ENCODE measurements around the gene PIAS4. TPM values are rescaled to one million over a fixed set of nuclear protein-coding genes. Genes with fewer than 3 reads are reported as not detected.

Gene PIAS4
- total RNA-seq, 1 donor from 2014 or later, result 26.0 TPM

- H3K27ac ChIP-seq (ENCODE audit: low read depth, low read length), result no peak overlapping the region
- H4K20me1 ChIP-seq (ENCODE audit: insufficient read depth, low read length), result peaks cover 16% of the 10 kb centered on the region
- H3K4me2 ChIP-seq (ENCODE audit: low read length), result no peak overlapping the region
- Mint-ChIP-seq H3K27ac (ENCODE audit: unreplicated experiment) (no peak overlapping the region), H3K4me3 (ENCODE audit: unreplicated experiment) (no peak overlapping the region), H3K9me3 (ENCODE audit: unreplicated experiment) (no peaks in the 10 kb centered on the region), H3K27me3 (ENCODE audit: low read depth, unreplicated experiment) (no peaks in the 10 kb centered on the region), H3K36me3 (ENCODE audit: low read depth, unreplicated experiment) (peaks cover 6% of the 10 kb centered on the region), H3K4me1 (ENCODE audit: low read depth, unreplicated experiment) (no peaks in the 10 kb centered on the region)
- H3K27me3 ChIP-seq (ENCODE audit: insufficient read depth, low read length), result no peaks in the 10 kb centered on the region
- H3K79me2 ChIP-seq (ENCODE audit: insufficient read depth, low read length), result peaks cover 9% of the 10 kb centered on the region
- no peaks in the 10 kb centered on the region for H3K4me1 ChIP-seq (ENCODE audit: insufficient read depth, low read length)
- no peak overlapping the region for H3K9ac ChIP-seq (ENCODE audit: low read length)
- H3K36me3 ChIP-seq (ENCODE audit: insufficient read depth, low read length), result no peaks in the 10 kb centered on the region
- H2AFZ ChIP-seq (ENCODE audit: low read depth, low read length), result no peak overlapping the region
- no peaks in the 10 kb centered on the region for H3K9me3 ChIP-seq (ENCODE audit: insufficient read depth, low read depth, low read length)
- no peak overlapping the region for H3K4me3 ChIP-seq (ENCODE audit: insufficient read depth, low read depth, low read length)
- no peak for TF ChIP-seq CTCF (IDR thresholded peaks at IDR 0.05; ENCODE audit: insufficient read depth, low read depth, low read length)
- TF ChIP-seq EZH2 (IDR thresholded peaks at IDR 0.05; ENCODE audit: insufficient read depth, low read length), result no peak
- DNase-seq (ENCODE audit: low read depth), result no peak
- FAIRE-seq, result no peak
Measured at GRCh38 chr19:4028334-4029246, 21.1 kb downstream of the PIAS4 start.

- H3K4me1 ChIP-seq (ENCODE audit: insufficient read depth, low read length), result no peaks in the 10 kb centered on the region
Measured at GRCh38 chr19:4029247-4029614, 21.7 kb downstream of the PIAS4 start.

More at GRCh38 chr19:4029247-4029614, 21.7 kb downstream of the PIAS4 start:
- H3K27me3 ChIP-seq (ENCODE audit: insufficient read depth, low read length), result no peaks in the 10 kb centered on the region
- H3K9me3 ChIP-seq (ENCODE audit: insufficient read depth, low read depth, low read length), result no peaks in the 10 kb centered on the region
- Mint-ChIP-seq H3K9me3 (ENCODE audit: unreplicated experiment) (no peaks in the 10 kb centered on the region), H3K27ac (ENCODE audit: unreplicated experiment) (no peak overlapping the region), H3K36me3 (ENCODE audit: low read depth, unreplicated experiment) (peaks cover 6% of the 10 kb centered on the region), H3K4me1 (ENCODE audit: low read depth, unreplicated experiment) (no peaks in the 10 kb centered on the region), H3K4me3 (ENCODE audit: unreplicated experiment) (no peak overlapping the region), H3K27me3 (ENCODE audit: low read depth, unreplicated experiment) (no peaks in the 10 kb centered on the region)
- no peak overlapping the region for H2AFZ ChIP-seq (ENCODE audit: low read depth, low read length)
- no peak for FAIRE-seq
- H3K4me2 ChIP-seq (ENCODE audit: low read length), result no peak overlapping the region
- DNase-seq (ENCODE audit: low read depth), result no peak
- no peak overlapping the region for H3K4me3 ChIP-seq (ENCODE audit: insufficient read depth, low read depth, low read length)
- no peak for TF ChIP-seq EZH2 (IDR thresholded peaks at IDR 0.05; ENCODE audit: insufficient read depth, low read length)
- no peak for TF ChIP-seq CTCF (IDR thresholded peaks at IDR 0.05; ENCODE audit: insufficient read depth, low read depth, low read length)
- peaks cover 6% of the 10 kb centered on the region for H3K79me2 ChIP-seq (ENCODE audit: insufficient read depth, low read length)
- no peak overlapping the region for H3K27ac ChIP-seq (ENCODE audit: low read depth, low read length)
- no peaks in the 10 kb centered on the region for H3K36me3 ChIP-seq (ENCODE audit: insufficient read depth, low read length)
- H4K20me1 ChIP-seq (ENCODE audit: insufficient read depth, low read length), result peaks cover 9% of the 10 kb centered on the region
- no peak overlapping the region for H3K9ac ChIP-seq (ENCODE audit: low read length)

Measured in astrocyte (in vitro differentiated cells and primary cell).